Heart left ventricle (tissue), 16 donors: ENCODE results near the gene KRTCAP2. TPM values are rescaled to one million over a fixed set of nuclear protein-coding genes. Genes with fewer than 3 reads are reported as not detected.

ENCODE experiments used
- ATAC-seq, 4 donors: fragments of 200-7000 bp; cut with Tn5 transposase; one replicate each; pipeline ENCODE4 v1.9.1; 2020 to 2022; ENCODE audit warnings: moderate library complexity in 4 of 4, mild to moderate bottlenecking in 3 of 4, moderate number of reproducible peaks in 1 of 4
- DNase-seq, 5 donors: peaks; one replicate each; pipeline ENCODE4 v3.0.0-alpha.2; 2020
- H3K27ac ChIP-seq, 12 donors: fragments of 200-600 bp; sonication (generic) in 4 of 12; one replicate each; pipeline versions ENCODE4 v1.5.0 to v1.8.0; 2016 to 2022; ENCODE audit warnings: mild to moderate bottlenecking in 2 of 12
- H3K27me3 ChIP-seq, 9 donors: fragments of 200-600 bp; sonication (generic) in 2 of 9; one replicate each; pipeline versions ENCODE4 v1.5.1 to v1.8.0; 2016 to 2022; ENCODE audit warnings: mild to moderate bottlenecking in 3 of 9
- H3K36me3 ChIP-seq, 9 donors: fragments of 200-600 bp; sonication (generic) in 2 of 9; one replicate each; pipeline versions ENCODE4 v1.5.0 to v1.8.0; 2018 to 2022; ENCODE audit warnings: mild to moderate bottlenecking in 2 of 9
- H3K4me1 ChIP-seq, 12 donors: fragments of 200-600 bp; sonication (generic) in 4 of 12; one replicate each; pipeline versions ENCODE4 v1.5.0 to v1.8.0; 2016 to 2022; ENCODE audit warnings: mild to moderate bottlenecking in 3 of 12
- H3K4me3 ChIP-seq, 12 donors: fragments of 200-600 bp; sonication (generic) in 4 of 12; one replicate each; pipeline versions ENCODE4 v1.5.0 to v1.8.0; 2017 to 2022; ENCODE audit warnings: mild to moderate bottlenecking in 9 of 12, moderate library complexity in 4 of 12
- H3K9me3 ChIP-seq, 12 donors: fragments of 200-600 bp; sonication (generic) in 4 of 12; one replicate each; pipeline versions ENCODE4 v1.5.0 to v1.8.0; 2016 to 2022; ENCODE audit warnings: mild to moderate bottlenecking in 1 of 12
- POLR2A ChIP-seq, 2 donors: fragments of 450-650 bp; IDR thresholded peaks; one replicate each; pipeline ENCODE4 v1.6.1; 2017; ENCODE audit warnings: antibody characterized with exemption in 2 of 2, mild to moderate bottlenecking in 2 of 2, moderate library complexity in 2 of 2
- WGBS, 4 donors: extraction: QIAGEN DNeasy Blood & Tissue Kit in 2 of 4; methylation state at CpG; one replicate each; pipeline versions ENCODE4 v1.1.5 to v1.1.7; 2013 to 2018; 5-methylcytosine and 5-hydroxymethylcytosine counted together
- intact Hi-C, 10 donors: fragments of 100-400 bp; cut with DNase I; formaldehyde crosslinking; loops; one replicate each; pipeline versions ENCODE4 v1.11.1 to v1.14.2; 2022
- polyA plus RNA-seq, 2 donors: library from polyadenylated mRNA; stranded (reverse); fragments of 200-250 nt; gene quantifications; one replicate each; pipeline ENCODE4 v1.2.3, GENCODE V29; 2013
- total RNA-seq, 9 donors: library from RNA; depleted of rRNA in 2 of 9; stranded (reverse); fragments of >200 nt in 2 of 9; fragmentation: NEBNext Ultra II Directional in 3 of 9; extraction: Animal tissue kit (Norgen Biotek cat#: 25700) in 3 of 9; gene quantifications; one replicate each; pipeline versions ENCODE4 v1.1.0 to v1.2.4, GENCODE V29; 2016 to 2023
- TF ChIP-seq, protein P1 (sequence below), 12 donors: fragments of 200-600 bp; sonication (generic) in 4 of 12; IDR thresholded peaks; one replicate each; pipeline versions ENCODE4 v1.5.0 to v1.8.0; 2018 to 2022; ENCODE audit warnings: antibody characterized with exemption in 12 of 12, mild to moderate bottlenecking in 5 of 12
- donor health status: ischemic (EF 13 %, LVEDD 7.1; RV severe dilation, severe dysfunction).
- donor health status: healthy with polysubstance abuse.
- donor health status: DM: no; HTN: yes; CAD: no.
- donor health status: DM: no; HTN: no; CAD: no.
- donor health status: ischemic (EF 25% LVEDD 6.9; RV normal size, moderate dysfunction).
- donor health status: ischemic (EF 25% LVEDD 5.7; RV mildly dilated, moderate dysfunction).
- donor health status: healthy.
- donor health status: DM: yes; HTN: yes; CAD: no.
- donor health status: ischemic (EF 35%, LVEDD 5.7; RV mildly dilated, moderate dysfunction).
- donor health status: nonischemic (EF 11% LVEDD 7.7; RV severe dilation, severe dysfunction).
- donor health status: DM: yes; HTN: yes; CAD: no.
- donor health status: PGD.
- donor health status: ischemic (EF 29% LVEDD 5.4; RV normal size, mild dysfunction).
- donor health status: nonischemic (EF 23%, LVEDD 6.1; RV moderate dilation, normal function).

Gene KRTCAP2
- total and polyA plus RNA-seq, 11 donors = 106 to 283 (median 134) TPM

DNA sequence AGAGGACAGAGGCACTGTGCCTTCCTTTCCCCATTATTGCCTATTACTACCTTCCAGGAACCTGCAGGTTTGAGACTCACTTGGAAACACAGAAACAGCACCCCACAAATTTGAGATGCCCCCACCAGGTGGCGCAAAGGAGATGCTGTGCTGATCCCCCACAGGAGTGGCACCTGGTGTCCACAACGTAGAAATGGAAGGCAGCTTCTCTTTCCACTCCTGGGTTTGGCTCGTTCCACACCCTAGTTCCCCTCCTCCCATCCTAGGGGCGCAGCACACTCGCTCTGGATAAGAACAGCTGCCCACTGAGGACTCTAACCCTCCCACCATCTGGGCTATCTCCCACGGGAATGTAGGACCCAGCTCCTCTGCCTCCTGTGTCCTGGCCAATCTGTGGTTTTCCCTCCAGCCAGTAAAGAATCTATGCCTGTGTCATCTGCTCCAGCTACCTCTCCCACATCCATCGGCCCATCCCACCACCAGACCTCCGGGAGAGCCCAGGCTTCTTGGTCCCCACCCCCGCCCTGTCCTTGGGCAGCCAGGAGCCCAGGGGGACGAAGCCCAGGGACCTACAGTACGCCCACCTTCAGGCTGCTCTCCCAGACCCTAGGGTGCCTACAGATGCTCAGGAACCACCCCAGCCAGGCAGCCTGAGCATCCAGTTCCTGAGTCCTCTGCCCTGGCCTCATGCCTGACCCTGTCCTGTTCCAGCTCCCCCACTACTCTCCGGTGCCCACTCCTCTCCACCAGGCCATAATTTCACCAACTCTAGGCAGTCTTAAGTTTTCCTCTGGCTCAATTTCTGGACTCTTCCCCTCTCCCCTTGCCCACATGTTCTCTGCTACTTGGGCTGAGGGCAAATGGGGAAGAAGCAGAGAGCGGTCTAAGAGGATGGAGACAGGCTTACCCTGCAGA lies 34.0 kb upstream of the KRTCAP2 start:
- peak; percentile 73 to 86 (median 82) for DNase-seq
- Histone ChIP-seq H3K27ac (peak overlapping the region; percentile 46 to 100 (median 100)), H3K4me3 (peak overlapping the region in 10 of 12 donors; percentile 10 to 86 (median 76)), H3K36me3 (peaks cover 0 to 28% (median 8%) of the 10 kb centered on the region in 9 donors), H3K27me3 (no peaks in the 10 kb centered on the region), H3K9me3 (no peaks in the 10 kb centered on the region), H3K4me1 (peaks cover 0 to 47% (median 27%) of the 10 kb centered on the region in 12 donors)
- intact Hi-C loops = loop anchor here in 4 of 10 donors (1.0 to 5.0 kb wide), 3 partner anchors 19 to 115 kb away; partner anchors contain the start of gene RUSC1 (in 1 of the 4)
- ATAC-seq = peak; percentile 4 to 38 (median 17)
- TF ChIP-seq POLR2A (IDR thresholded peaks at IDR 0.05) = no peak
- TF ChIP-seq, protein P1, sequence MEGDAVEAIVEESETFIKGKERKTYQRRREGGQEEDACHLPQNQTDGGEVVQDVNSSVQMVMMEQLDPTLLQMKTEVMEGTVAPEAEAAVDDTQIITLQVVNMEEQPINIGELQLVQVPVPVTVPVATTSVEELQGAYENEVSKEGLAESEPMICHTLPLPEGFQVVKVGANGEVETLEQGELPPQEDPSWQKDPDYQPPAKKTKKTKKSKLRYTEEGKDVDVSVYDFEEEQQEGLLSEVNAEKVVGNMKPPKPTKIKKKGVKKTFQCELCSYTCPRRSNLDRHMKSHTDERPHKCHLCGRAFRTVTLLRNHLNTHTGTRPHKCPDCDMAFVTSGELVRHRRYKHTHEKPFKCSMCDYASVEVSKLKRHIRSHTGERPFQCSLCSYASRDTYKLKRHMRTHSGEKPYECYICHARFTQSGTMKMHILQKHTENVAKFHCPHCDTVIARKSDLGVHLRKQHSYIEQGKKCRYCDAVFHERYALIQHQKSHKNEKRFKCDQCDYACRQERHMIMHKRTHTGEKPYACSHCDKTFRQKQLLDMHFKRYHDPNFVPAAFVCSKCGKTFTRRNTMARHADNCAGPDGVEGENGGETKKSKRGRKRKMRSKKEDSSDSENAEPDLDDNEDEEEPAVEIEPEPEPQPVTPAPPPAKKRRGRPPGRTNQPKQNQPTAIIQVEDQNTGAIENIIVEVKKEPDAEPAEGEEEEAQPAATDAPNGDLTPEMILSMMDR (IDR thresholded peaks at IDR 0.05) = peak; percentile 70 to 88 (median 80)
- 16 to 32% (median 31%) methylated on average over 11 to 13 of the region's 13 CpGs for WGBS, 4 donors

DNA sequence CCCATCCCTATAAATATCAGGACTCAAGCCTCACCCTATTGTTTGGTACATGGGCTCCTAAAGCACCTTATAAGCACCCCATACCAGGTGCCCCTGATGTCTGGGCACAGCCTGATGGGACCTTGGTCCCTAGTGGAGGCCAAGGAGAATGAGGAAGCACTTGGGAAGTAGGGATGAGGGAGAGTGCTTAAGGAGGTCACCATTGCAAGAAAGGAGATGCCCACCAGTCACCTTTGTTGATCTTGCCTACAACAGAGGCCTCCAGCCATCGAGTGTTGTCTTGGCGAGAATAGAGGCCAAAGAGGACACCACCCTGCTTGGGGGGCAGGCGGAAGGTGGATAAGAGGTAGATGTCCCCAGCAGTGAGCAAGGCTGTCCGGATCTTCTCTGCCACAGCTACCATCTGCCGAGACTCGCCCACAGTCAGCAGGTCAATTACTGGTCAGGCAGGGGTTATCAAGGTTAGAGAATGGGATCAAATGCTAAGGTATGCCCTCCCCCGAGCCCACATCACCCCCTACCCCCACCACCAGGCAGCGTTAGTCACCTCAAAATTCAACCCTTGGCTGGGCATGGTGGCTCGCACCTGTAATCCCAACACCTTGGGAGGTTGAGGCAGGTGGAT lies 33.0 kb upstream of the KRTCAP2 start:
- Histone ChIP-seq H3K27ac (peak overlapping the region in 2 of 12 donors; percentile 100), H3K9me3 (no peaks in the 10 kb centered on the region), H3K27me3 (no peaks in the 10 kb centered on the region), H3K36me3 (peaks cover 0 to 33% (median 4%) of the 10 kb centered on the region in 9 donors), H3K4me1 (peaks cover 0 to 42% (median 25%) of the 10 kb centered on the region in 12 donors), H3K4me3 (peak overlapping the region in 2 of 12 donors; percentile 78 to 83)
- ATAC-seq (no peak), DNase-seq (peak in 1 of 5 donors; percentile 10)
- intact Hi-C loops = loop anchor here in 4 of 10 donors (5.0 kb wide), 2 partner anchors 36 to 116 kb away; partner anchors contain the start of gene RUSC1 (in 1 of the 4)
- 70 to 75% (median 74%) methylated on average over 8 to 9 of the region's 9 CpGs for WGBS, 4 donors
- TF ChIP-seq, protein P1 (IDR thresholded peaks at IDR 0.05) = no peak
- TF ChIP-seq POLR2A (IDR thresholded peaks at IDR 0.05) = no peak

DNA sequence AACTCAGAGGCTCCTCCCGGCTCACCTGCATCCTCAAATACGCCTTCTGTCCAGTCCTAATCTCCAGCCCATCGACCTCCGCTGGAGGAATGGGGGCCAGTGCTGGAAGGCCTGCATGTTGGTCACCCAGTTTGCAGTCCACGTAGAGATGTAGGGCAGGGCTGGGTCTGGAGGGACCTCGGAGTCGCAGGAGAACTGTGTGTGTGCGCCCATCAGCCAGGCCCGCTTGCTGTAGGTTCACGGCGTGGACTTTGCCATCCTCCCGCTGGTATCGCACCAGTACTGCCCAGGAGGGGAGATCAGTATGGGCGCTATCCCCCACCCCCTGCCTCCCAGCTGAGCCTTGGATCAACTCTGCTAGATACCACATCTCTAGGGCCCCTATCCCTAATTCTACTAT lies 31.9 kb upstream of the KRTCAP2 start:
- H3K27ac ChIP-seq = no peak overlapping the region
- ATAC-seq (no peak), DNase-seq (peak in 1 of 5 donors; percentile 26)
- TF ChIP-seq, protein P1 (IDR thresholded peaks at IDR 0.05) = no peak
- no peak for TF ChIP-seq POLR2A (IDR thresholded peaks at IDR 0.05)
- 92 to 94% (median 93%) methylated on average over 14 of the region's 14 CpGs for WGBS, 4 donors
- peaks cover 0 to 31% (median 24%) of the 10 kb centered on the region in 12 donors for H3K4me1 ChIP-seq
- H3K4me3 ChIP-seq = no peak overlapping the region
- H3K9me3 ChIP-seq = no peaks in the 10 kb centered on the region
- intact Hi-C loops = loop anchor here in 4 of 10 donors (5.0 kb wide), 2 partner anchors 37 to 117 kb away; partner anchors contain the start of gene RUSC1 (in 1 of the 4)
- no peaks in the 10 kb centered on the region for H3K27me3 ChIP-seq
- H3K36me3 ChIP-seq = peaks cover 0 to 25% (median 0%) of the 10 kb centered on the region in 9 donors
